H1 (cell line): ENCODE measurements around the gene RPRML. TPM values are rescaled to one million over a fixed set of nuclear protein-coding genes. Genes with fewer than 3 reads are reported as not detected.

ENCODE experiments used
- CHD7 ChIP-seq: fragments of 300-600 bp; sonication (generic); IDR thresholded peaks from 2 replicates; pipeline ENCODE4 v1.7.1; 2012; ENCODE audit warnings: low read length, moderate library complexity, mild to moderate bottlenecking, inconsistent platforms; ENCODE audit not compliant: insufficient replicate concordance
- EZH2 ChIP-seq: fragments of 200-600 bp; sonication (generic); IDR thresholded peaks from 2 replicates; pipeline ENCODE4 v1.7.1; 2012; ENCODE audit warnings: low read depth, mild to moderate bottlenecking, moderate library complexity, low read length, inconsistent platforms; ENCODE audit not compliant: severe bottlenecking
- MAX ChIP-seq: IDR thresholded peaks from 2 replicates; pipeline ENCODE4 v1.6.1; 2012; ENCODE audit warnings: inconsistent platforms
- RNF2 ChIP-seq: fragments of 200-900, 300-1000 bp; sonication (generic); IDR thresholded peaks from 2 replicates; pipeline ENCODE4 v1.7.1; 2016; ENCODE audit warnings: borderline replicate concordance, low read depth, mild to moderate bottlenecking, antibody characterized with exemption, low read length; ENCODE audit not compliant: poor library complexity, severe bottlenecking; ENCODE audit errors: missing control alignments
- SIX5 ChIP-seq: IDR thresholded peaks from 2 replicates; pipeline ENCODE4 v1.6.1; 2011; ENCODE audit warnings: mild to moderate bottlenecking, low read depth, low read length
- polyA plus RNA-seq, 7 experiments: library from polyadenylated mRNA; depleted of rRNA in 3 of 7; stranded (reverse) in 5 of 7; unstranded in 2 of 7; fragments of >200 nt in 5 of 7; fragments of 200-250 nt in 2 of 7; gene quantifications; 1 replicate in 5 of 7; 2 replicates in 1 of 7; 4 replicates in 1 of 7; pipeline versions ENCODE4 v1.2.1 to v1.2.3, GENCODE V29; 2011 to 2013; ENCODE audit warnings: missing spikeins in 2 of 7, mixed read lengths in 2 of 7
- total RNA-seq: library from RNA; stranded (reverse); fragmentation: NEBNext Ultra II Directional; extraction: Animal tissue kit (Norgen Biotek cat#: 25700); gene quantifications from 2 replicates; pipeline ENCODE4 v1.2.1, GENCODE V29; 2021

Gene RPRML
- total and polyA plus RNA-seq, 2 of the 8 experiments (the other 6 are each of a cell fraction or from before 2014, with no cell fraction given): 3.5 to 5.5 TPM

DNA sequence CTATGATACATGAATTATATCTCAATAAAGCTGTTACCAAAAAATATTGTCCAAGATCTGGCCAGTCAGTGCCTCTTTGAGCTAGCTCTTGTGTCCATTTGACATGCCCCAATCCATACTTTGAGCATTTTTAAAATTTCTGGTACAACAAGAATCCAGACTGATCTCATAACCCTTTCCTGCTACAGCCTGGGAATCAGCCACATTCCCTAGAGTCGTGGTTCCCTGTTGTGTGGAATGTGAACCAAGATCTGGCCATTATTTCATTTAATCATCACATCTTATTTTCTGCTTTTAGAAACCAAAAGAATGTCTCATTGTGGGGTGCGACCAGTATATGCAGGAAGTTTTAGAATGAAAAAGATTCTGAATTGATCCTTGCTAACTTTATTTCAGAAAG, 34.3 kb upstream of the RPRML start (continued):
- TF ChIP-seq CHD7 (no peak), EZH2 (no peak), SIX5 (no peak), RNF2 (no peak), MAX (no peak)
- TF ChIP-seq, all 59 proteins: peak for 0
